HepG2 (cell line): Measurements from ENCODE around the gene LIMS2. TPM values are rescaled to one million over a fixed set of nuclear protein-coding genes. Genes with fewer than 3 reads are reported as not detected.

Source experiments
- ATAC-seq: fragments of 200-7000 bp; cut with Tn5 transposase; 3 replicates; pipeline ENCODE4 v1.9.1; 2020; ENCODE audit warnings: mild to moderate bottlenecking, moderate library complexity
- BruUV-seq: library from RNA; stranded (reverse); fragments of 400-500 nt; replicated peaks from 2 replicates; lab custom pipeline; 2021; lab: Mats Ljungman, UMichigan
- CTCF ChIA-PET: fragments of 300-600 bp; formaldehyde crosslinking; extraction: SDS; loops from one replicate; lab custom pipeline; 2021; ENCODE audit warnings: low total read pairs, inconsistent platforms, low intra/inter-chr PET ratio; lab: Yijun Ruan, JAX
- POLR2A ChIA-PET: fragments of 350-600 bp; sonication (Branson Sonifier 250); formaldehyde crosslinking; loops from one replicate; lab custom pipeline; 2020; ENCODE audit warnings: antibody characterized with exemption, inconsistent platforms; lab: Yijun Ruan, JAX
- DNase-seq: peaks from one replicate; pipeline ENCODE4 v3.0.0-alpha.2; 2015; ENCODE audit warnings: low spot score
- FAIRE-seq: peaks from 3 replicates; lab custom pipeline; 2011; peaks lifted over from hg19 to GRCh38; lab: Jason Lieb, UNC
- H2AFZ ChIP-seq: one replicate; pipeline ENCODE4 v1.6.1; 2011; ENCODE audit warnings: low read length, inconsistent platforms
- H3K27ac ChIP-seq: fragments of 300-600 bp; 3 replicates; pipeline ENCODE4 v1.8.0; 2011; ENCODE audit warnings: mixed run types, mild to moderate bottlenecking, mixed read lengths, low read length, inconsistent platforms; ENCODE audit not compliant: insufficient read depth; ENCODE audit errors: extremely low read length
- H3K27me3 ChIP-seq, 2 experiments: fragments of 200-600 bp in 1 of 2; 2 replicates in 1 of 2; 3 replicates in 1 of 2; pipeline versions ENCODE4 v1.6.0 to v1.8.0; 2011; ENCODE audit warnings: low read length in 2 of 2, mild to moderate bottlenecking in 2 of 2, moderate library complexity in 2 of 2, inconsistent platforms in 1 of 2; ENCODE audit not compliant: insufficient read depth in 2 of 2, control insufficient read depth in 1 of 2
- H3K36me3 ChIP-seq, 2 experiments: fragments of 200-600 bp in 1 of 2; replicated peaks in 1 of 2; 2 replicates in 1 of 2; 3 replicates in 1 of 2; pipeline versions ENCODE4 v1.5.1 to v1.8.0; 2011; ENCODE audit warnings: low read length in 2 of 2, inconsistent platforms in 1 of 2; ENCODE audit not compliant: insufficient read depth in 2 of 2, control insufficient read depth in 1 of 2
- H3K4me1 ChIP-seq: 2 replicates; pipeline ENCODE4 v1.5.1; 2012; ENCODE audit warnings: low read length, inconsistent platforms; ENCODE audit not compliant: insufficient read depth
- H3K4me2 ChIP-seq: 2 replicates; pipeline ENCODE4 v1.6.0; 2011; ENCODE audit warnings: low read depth, low read length, inconsistent platforms
- H3K4me3 ChIP-seq, 3 experiments: fragments of 200-600 bp in 1 of 3; sonication (generic), shearing (Covaris generic) in 1 of 3; replicated peaks in 1 of 3; 2 replicates each; pipeline ENCODE4 v1.5.1; 2011 to 2016; ENCODE audit warnings: low read length in 3 of 3, inconsistent platforms in 2 of 3, low read depth in 2 of 3, mild to moderate bottlenecking in 2 of 3, control low read depth in 1 of 3, mixed read lengths in 1 of 3; ENCODE audit not compliant: insufficient read depth in 1 of 3
- H3K79me2 ChIP-seq: one replicate; pipeline ENCODE4 v1.6.1; 2011; ENCODE audit warnings: low read length, inconsistent platforms; ENCODE audit not compliant: insufficient read depth
- H3K9ac ChIP-seq: 2 replicates; pipeline ENCODE4 v1.6.0; 2011; ENCODE audit warnings: mild to moderate bottlenecking, low read depth, low read length, inconsistent platforms; ENCODE audit not compliant: insufficient read depth
- H3K9me3 ChIP-seq: 2 replicates; pipeline ENCODE4 v1.5.1; 2012; ENCODE audit warnings: mild to moderate bottlenecking, low read length
- H4K20me1 ChIP-seq: 2 replicates; pipeline ENCODE4 v1.6.0; 2011; ENCODE audit warnings: inconsistent platforms, mild to moderate bottlenecking, low read length, moderate library complexity; ENCODE audit not compliant: insufficient read depth
- CREB1 ChIP-seq, 2 experiments: fragments of 450-650 bp in 1 of 2; IDR thresholded peaks; 2 replicates each; pipeline ENCODE4 v1.6.1; 2016 to 2017; ENCODE audit warnings: control low read depth in 1 of 2, mild to moderate bottlenecking in 1 of 2, missing compliant biosample characterization in 1 of 2, missing genetic modification characterization in 1 of 2
- CREM ChIP-seq, 2 experiments: sonication (generic) in 1 of 2; formaldehyde crosslinking in 1 of 2; IDR thresholded peaks; 2 replicates each; pipeline versions ENCODE4 v1.4.0 to v1.6.1; 2016 to 2020; ENCODE audit warnings: antibody characterized with exemption in 1 of 2, mild to moderate bottlenecking in 1 of 2, missing genetic modification reagents in 1 of 2
- POLR2AphosphoS2 ChIP-seq: IDR thresholded peaks from 2 replicates; pipeline ENCODE4 v1.6.1; 2011; ENCODE audit warnings: low read depth, low read length, improper control_type of control experiment
- WGBS: methylation state at CpG from one replicate; pipeline ENCODE4 v1.1.6; 2017; ENCODE audit warnings: low lambda C conversion rate; 5-methylcytosine and 5-hydroxymethylcytosine counted together
- in situ Hi-C: cut with HindIII; loops from 2 replicates; pipeline ENCODE4 v1.10.0; 2017; ENCODE audit warnings: low pct_unique_long_range_greater_than_20kb; ENCODE audit not compliant: extremely low pct_ligation_motif_present
- intact Hi-C: fragments of 100-400 bp; cut with micrococcal nuclease; formaldehyde crosslinking; loops from one replicate; pipeline ENCODE4 v1.10.0; 2022; ENCODE audit not compliant: unreplicated experiment
- polyA plus RNA-seq, 8 experiments: library from polyadenylated mRNA; depleted of rRNA in 3 of 8; stranded (reverse) in 7 of 8; unstranded in 1 of 8; fragments of >200 nt; fragmentation: Illumina TruSeq in 4 of 8; extraction: Trizol in 4 of 8; gene quantifications; 2 replicates each; pipeline versions ENCODE4 v1.2.1 to v1.2.3, GENCODE V29; 2011 to 2016; ENCODE audit warnings: low read depth in 4 of 8, missing spikeins in 1 of 8, mixed read lengths in 1 of 8; ENCODE audit not compliant: insufficient read depth in 1 of 8
- total RNA-seq, 5 experiments: library from RNA; depleted of rRNA; stranded (reverse); fragments of >200 nt; fragmentation: Illumina TruSeq; extraction: Trizol; gene quantifications; 2 replicates each; pipeline ENCODE4 v1.2.3, GENCODE V29; 2016; ENCODE audit warnings: low read depth in 1 of 5
- TF ChIP-seq, protein P1 (sequence below): sonication (generic); formaldehyde crosslinking; IDR thresholded peaks from 2 replicates; pipeline ENCODE4 v1.8.1; 2023; ENCODE audit warnings: mild to moderate bottlenecking, moderate library complexity, missing genetic modification reagents
- TF ChIP-seq, protein P2 (sequence below): IDR thresholded peaks from 2 replicates; pipeline ENCODE4 v1.6.1; 2016; ENCODE audit warnings: missing biosample characterization, missing genetic modification reagents, low read depth

The LIMS2 gene
- total and polyA plus RNA-seq, 2 of the 13 experiments (the other 11 are each of a cell fraction or from before 2014, with no cell fraction given) = 1.0 to 1.9 TPM

DNA sequence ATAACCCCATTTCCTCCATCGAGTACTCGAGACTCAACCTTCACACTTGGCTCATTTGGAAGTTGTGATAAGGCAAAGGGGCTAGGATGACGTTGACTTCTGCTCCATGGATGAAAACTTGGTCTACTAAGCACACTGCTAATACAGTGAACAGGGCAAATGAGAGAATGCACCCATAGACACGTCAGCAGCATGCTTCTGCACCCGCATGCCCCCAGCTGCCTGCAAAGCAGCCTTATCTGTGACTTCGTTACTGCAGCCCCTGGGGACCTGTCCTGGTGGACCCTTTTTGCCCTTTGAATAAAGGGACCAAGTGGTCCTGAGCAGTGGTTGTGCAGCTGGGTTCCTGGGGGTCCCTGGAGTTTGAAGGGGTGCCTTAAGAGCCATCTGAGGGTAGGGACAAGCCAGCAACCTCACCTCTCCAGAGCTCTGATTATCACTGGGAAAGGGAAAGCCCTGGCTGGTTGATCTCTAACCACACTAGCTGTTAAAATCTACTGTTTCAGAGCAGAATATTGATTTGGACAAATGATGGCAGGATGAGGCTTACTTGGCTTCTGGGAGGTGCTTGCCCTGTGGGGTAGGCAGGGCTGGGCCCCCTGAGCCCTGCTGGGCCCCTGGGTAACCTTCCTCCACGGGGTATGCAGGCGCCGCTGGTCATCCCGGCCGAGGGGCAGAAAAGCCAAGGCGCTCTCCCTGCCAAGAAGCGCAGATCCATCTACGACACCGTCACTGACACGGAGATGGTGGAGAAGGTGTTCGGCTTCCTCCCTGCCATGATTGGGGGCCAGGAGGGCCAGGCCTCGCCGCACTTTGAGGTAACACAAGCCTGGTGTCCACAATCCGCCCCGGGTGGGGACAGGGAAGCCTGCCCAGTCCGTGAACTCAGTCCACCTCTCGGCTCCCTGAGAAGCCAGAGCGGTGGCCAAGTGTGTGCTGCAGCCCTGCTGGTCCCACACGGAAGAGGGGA lies 67.0 kb downstream of the LIMS2 start:
- TF ChIP-seq POLR2AphosphoS2 (no peak), CREB1 (IDR thresholded peaks at IDR 0.05) (peak; percentile 19; the same call in 1 of the 2 replicates), CREB1 (CRISPR knock-in tag; IDR thresholded peaks at IDR 0.05) (no peak), CREM (IDR thresholded peaks at IDR 0.05) (no peak), CREM (CRISPR knock-in tag; IDR thresholded peaks at IDR 0.05) (no peak)
- TF ChIP-seq, protein P1, sequence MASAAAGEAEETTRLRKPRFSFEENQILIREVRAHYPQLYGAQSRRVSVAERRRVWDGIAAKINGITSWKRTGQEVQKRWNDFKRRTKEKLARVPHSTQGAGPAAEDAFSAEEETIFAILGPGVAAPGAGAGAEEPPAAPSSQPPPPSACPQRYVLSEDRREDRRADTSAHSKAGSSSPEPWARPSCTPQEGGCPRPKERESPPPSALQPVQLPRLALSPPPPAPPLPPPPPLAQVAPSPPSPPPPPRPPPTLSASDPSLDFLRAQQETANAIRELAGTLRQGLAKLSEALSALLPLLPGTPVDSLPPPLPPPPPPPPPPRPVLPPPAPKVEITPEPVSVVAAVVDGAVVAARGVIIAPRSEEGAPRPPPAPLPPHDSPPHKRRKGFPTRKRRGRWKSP (CRISPR knock-in tag) = no peak
- TF ChIP-seq, protein P2, sequence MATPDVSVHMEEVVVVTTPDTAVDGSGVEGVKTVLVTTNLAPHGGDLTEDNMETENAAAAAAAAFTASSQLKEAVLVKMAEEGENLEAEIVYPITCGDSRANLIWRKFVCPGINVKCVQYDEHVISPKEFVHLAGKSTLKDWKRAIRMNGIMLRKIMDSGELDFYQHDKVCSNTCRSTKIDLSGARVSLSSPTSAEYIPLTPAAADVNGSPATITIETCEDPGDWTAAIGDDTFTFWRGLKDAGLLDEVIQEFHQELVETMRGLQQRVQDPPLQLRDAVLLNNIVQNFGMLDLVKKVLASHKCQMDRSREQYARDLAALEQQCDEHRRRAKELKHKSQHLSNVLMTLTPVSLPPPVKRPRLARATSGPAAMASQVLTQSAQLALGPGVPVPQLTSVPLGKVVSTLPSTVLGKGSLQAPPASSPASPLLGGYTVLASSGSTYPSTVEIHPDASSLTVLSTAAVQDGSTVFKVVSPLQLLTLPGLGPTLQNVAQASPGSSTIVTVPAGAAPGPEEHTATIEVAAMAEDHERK (CRISPR knock-in tag) = no peak
- TF ChIP-seq, all 625 proteins: peak for 1
- ChIA-PET POLR2A (no interaction called here), CTCF (no interaction called here)
- DNase-seq (no peak), ATAC-seq (peak; percentile 20; the same call in 2 of the 3 replicates), FAIRE-seq (no peak)
- H3K9ac ChIP-seq = no peak overlapping the region
- H3K9me3 ChIP-seq = no peaks in the 10 kb centered on the region
- H3K4me3 ChIP-seq = no peak overlapping the region
- no peak overlapping the region for H3K27ac ChIP-seq
- H2AFZ ChIP-seq = no peak overlapping the region
- H3K27me3 ChIP-seq = peaks cover 14 to 90% of the 10 kb centered on the region in 2 experiments
- WGBS = 35% methylated on average over 14 of the region's 25 CpGs
- intact Hi-C loops (no loop called here), in situ Hi-C loops (no loop called here)
- BruUV-seq = no TSS peak
- no peaks in the 10 kb centered on the region for H3K79me2 ChIP-seq
- H4K20me1 ChIP-seq = no peaks in the 10 kb centered on the region
- no peak overlapping the region for H3K4me2 ChIP-seq
- H3K4me1 ChIP-seq = no peaks in the 10 kb centered on the region
- H3K36me3 ChIP-seq = no peaks in the 10 kb centered on the region
